ENCODE results near the gene KDM4E. TPM values are rescaled to one million over a fixed set of nuclear protein-coding genes. Genes with fewer than 3 reads are reported as not detected.
"Not testable (repeated sequence)": the region's sequence is repeated elsewhere in the genome, so short reads cannot be mapped to it uniquely, and the experiment has no call there.

Gene KDM4E
- total and polyA plus RNA-seq, 4 donors: not detected

DNA sequence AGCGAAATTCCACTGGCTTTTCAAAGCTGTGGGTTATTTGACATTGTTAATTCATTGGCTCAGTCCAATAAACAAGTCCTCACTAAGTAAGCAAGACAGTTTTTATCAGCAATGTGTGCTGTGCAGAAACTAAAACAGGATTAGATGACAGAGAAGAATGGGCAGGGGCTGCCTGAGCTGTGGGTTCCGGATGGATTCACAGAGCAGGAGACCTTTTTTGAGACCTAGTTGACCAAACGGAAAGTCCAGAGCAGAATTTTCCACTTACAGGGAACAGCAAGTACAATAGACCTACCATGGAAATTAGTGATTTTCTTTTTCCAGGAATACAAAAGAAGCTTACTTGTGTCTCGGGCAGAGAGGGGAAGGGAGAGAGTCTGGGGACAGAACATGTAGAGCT is 19.0 kb downstream of the KDM4E start:
- Histone ChIP-seq H3K9ac (ENCODE audit: low read depth in 1 of 2, low read length in 2 of 2) (no peak overlapping the region), H3K27ac (ENCODE audit: low read depth in 1 of 2, low read length in 2 of 2) (no peak overlapping the region), H3K4me1 (ENCODE audit: control insufficient read depth in 4 of 4, insufficient read depth in 4 of 4, low read length in 3 of 4) (no peaks in the 10 kb centered on the region), H3K27me3 (ENCODE audit: control insufficient read depth in 4 of 4, insufficient read depth in 4 of 4, low read length in 3 of 4) (peaks cover 0 to 13% (median 0%) of the 10 kb centered on the region in 4 donors), H3K36me3 (ENCODE audit: control insufficient read depth in 4 of 4, insufficient read depth in 3 of 4, low read depth in 1 of 4, low read length in 3 of 4) (no peaks in the 10 kb centered on the region), H3K9me3 (ENCODE audit: control insufficient read depth in 4 of 4, low read length in 3 of 4) (no peaks in the 10 kb centered on the region), H3K4me3 (ENCODE audit: low read depth in 1 of 3, low read length in 3 of 3) (no peak overlapping the region)
- TF ChIP-seq, protein P1, sequence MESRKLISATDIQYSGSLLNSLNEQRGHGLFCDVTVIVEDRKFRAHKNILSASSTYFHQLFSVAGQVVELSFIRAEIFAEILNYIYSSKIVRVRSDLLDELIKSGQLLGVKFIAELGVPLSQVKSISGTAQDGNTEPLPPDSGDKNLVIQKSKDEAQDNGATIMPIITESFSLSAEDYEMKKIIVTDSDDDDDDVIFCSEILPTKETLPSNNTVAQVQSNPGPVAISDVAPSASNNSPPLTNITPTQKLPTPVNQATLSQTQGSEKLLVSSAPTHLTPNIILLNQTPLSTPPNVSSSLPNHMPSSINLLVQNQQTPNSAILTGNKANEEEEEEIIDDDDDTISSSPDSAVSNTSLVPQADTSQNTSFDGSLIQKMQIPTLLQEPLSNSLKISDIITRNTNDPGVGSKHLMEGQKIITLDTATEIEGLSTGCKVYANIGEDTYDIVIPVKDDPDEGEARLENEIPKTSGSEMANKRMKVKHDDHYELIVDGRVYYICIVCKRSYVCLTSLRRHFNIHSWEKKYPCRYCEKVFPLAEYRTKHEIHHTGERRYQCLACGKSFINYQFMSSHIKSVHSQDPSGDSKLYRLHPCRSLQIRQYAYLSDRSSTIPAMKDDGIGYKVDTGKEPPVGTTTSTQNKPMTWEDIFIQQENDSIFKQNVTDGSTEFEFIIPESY (IDR thresholded peaks at IDR 0.05): no peak
- TF ChIP-seq, protein P2, sequence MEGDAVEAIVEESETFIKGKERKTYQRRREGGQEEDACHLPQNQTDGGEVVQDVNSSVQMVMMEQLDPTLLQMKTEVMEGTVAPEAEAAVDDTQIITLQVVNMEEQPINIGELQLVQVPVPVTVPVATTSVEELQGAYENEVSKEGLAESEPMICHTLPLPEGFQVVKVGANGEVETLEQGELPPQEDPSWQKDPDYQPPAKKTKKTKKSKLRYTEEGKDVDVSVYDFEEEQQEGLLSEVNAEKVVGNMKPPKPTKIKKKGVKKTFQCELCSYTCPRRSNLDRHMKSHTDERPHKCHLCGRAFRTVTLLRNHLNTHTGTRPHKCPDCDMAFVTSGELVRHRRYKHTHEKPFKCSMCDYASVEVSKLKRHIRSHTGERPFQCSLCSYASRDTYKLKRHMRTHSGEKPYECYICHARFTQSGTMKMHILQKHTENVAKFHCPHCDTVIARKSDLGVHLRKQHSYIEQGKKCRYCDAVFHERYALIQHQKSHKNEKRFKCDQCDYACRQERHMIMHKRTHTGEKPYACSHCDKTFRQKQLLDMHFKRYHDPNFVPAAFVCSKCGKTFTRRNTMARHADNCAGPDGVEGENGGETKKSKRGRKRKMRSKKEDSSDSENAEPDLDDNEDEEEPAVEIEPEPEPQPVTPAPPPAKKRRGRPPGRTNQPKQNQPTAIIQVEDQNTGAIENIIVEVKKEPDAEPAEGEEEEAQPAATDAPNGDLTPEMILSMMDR (IDR thresholded peaks at IDR 0.05; ENCODE audit: low read depth, low read length, missing input control): no peak
- TF ChIP-seq FOXA2 (IDR thresholded peaks at IDR 0.05) (no peak), YY1 (IDR thresholded peaks at IDR 0.05) (no peak), JUND (IDR thresholded peaks at IDR 0.05) (no peak), NR2F2 (IDR thresholded peaks at IDR 0.05) (no peak), HNF4G (IDR thresholded peaks at IDR 0.05) (no peak), EGR1 (IDR thresholded peaks at IDR 0.05; ENCODE audit: low read depth in 2 of 2) (no peak), RXRA (IDR thresholded peaks at IDR 0.05) (no peak), FOXA1 (IDR thresholded peaks at IDR 0.05) (no peak), SP1 (IDR thresholded peaks at IDR 0.05) (no peak), RAD21 (IDR thresholded peaks at IDR 0.05) (no peak)
- TF ChIP-seq, protein P3, sequence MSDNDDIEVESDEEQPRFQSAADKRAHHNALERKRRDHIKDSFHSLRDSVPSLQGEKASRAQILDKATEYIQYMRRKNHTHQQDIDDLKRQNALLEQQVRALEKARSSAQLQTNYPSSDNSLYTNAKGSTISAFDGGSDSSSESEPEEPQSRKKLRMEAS (IDR thresholded peaks at IDR 0.05): no peak
- TF ChIP-seq, protein P4, sequence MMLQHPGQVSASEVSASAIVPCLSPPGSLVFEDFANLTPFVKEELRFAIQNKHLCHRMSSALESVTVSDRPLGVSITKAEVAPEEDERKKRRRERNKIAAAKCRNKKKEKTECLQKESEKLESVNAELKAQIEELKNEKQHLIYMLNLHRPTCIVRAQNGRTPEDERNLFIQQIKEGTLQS (IDR thresholded peaks at IDR 0.05): no peak
- TF ChIP-seq, protein P5, sequence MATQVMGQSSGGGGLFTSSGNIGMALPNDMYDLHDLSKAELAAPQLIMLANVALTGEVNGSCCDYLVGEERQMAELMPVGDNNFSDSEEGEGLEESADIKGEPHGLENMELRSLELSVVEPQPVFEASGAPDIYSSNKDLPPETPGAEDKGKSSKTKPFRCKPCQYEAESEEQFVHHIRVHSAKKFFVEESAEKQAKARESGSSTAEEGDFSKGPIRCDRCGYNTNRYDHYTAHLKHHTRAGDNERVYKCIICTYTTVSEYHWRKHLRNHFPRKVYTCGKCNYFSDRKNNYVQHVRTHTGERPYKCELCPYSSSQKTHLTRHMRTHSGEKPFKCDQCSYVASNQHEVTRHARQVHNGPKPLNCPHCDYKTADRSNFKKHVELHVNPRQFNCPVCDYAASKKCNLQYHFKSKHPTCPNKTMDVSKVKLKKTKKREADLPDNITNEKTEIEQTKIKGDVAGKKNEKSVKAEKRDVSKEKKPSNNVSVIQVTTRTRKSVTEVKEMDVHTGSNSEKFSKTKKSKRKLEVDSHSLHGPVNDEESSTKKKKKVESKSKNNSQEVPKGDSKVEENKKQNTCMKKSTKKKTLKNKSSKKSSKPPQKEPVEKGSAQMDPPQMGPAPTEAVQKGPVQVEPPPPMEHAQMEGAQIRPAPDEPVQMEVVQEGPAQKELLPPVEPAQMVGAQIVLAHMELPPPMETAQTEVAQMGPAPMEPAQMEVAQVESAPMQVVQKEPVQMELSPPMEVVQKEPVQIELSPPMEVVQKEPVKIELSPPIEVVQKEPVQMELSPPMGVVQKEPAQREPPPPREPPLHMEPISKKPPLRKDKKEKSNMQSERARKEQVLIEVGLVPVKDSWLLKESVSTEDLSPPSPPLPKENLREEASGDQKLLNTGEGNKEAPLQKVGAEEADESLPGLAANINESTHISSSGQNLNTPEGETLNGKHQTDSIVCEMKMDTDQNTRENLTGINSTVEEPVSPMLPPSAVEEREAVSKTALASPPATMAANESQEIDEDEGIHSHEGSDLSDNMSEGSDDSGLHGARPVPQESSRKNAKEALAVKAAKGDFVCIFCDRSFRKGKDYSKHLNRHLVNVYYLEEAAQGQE (IDR thresholded peaks at IDR 0.05): no peak
- no peak for DNase-seq (ENCODE audit: low spot score)
- 48% methylated on average over 4 of the region's 4 CpGs for WGBS

DNA sequence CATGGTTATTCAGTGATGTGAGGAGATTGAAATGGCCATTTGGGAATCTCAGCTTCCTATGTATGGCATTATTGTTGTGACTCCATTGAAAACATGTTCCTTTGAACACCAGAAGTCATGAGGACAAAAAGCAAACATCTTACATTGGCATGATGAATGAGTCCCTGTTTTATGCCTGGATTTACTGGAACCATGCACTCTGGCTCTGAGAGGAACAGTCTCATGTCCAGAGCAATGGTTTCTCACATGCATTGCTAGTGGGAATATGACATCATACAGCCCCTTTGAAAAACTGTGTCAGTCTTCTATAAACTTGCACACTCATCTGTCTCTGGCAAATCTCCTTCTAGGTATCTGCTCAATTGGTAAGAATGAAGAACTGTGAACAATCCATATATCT is 20.8 kb downstream of the KDM4E start:
- H3K4me1 ChIP-seq (ENCODE audit: control insufficient read depth in 4 of 4, insufficient read depth in 4 of 4, low read length in 3 of 4): no peaks in the 10 kb centered on the region
- no peak overlapping the region for H3K4me3 ChIP-seq (ENCODE audit: low read depth in 1 of 3, low read length in 3 of 3)
- H3K36me3 ChIP-seq (ENCODE audit: control insufficient read depth in 4 of 4, insufficient read depth in 3 of 4, low read depth in 1 of 4, low read length in 3 of 4): no peaks in the 10 kb centered on the region
- DNase-seq (ENCODE audit: low spot score): no peak
- TF ChIP-seq JUND (IDR thresholded peaks at IDR 0.05) (no peak), RAD21 (IDR thresholded peaks at IDR 0.05) (no peak), RXRA (IDR thresholded peaks at IDR 0.05) (no peak), YY1 (IDR thresholded peaks at IDR 0.05) (no peak), FOXA2 (IDR thresholded peaks at IDR 0.05) (no peak)
- TF ChIP-seq, protein P3 (IDR thresholded peaks at IDR 0.05): no peak
- TF ChIP-seq, protein P2 (IDR thresholded peaks at IDR 0.05; ENCODE audit: low read depth, low read length, missing input control): no peak
- no peak overlapping the region for H3K27ac ChIP-seq (ENCODE audit: low read depth in 1 of 2, low read length in 2 of 2)
- H3K9ac ChIP-seq (ENCODE audit: low read depth in 1 of 2, low read length in 2 of 2): no peak overlapping the region
- H3K9me3 ChIP-seq (ENCODE audit: control insufficient read depth in 4 of 4, low read length in 3 of 4): no peaks in the 10 kb centered on the region
- peaks cover 0 to 13% (median 0%) of the 10 kb centered on the region in 4 donors for H3K27me3 ChIP-seq (ENCODE audit: control insufficient read depth in 4 of 4, insufficient read depth in 4 of 4, low read length in 3 of 4)

DNA sequence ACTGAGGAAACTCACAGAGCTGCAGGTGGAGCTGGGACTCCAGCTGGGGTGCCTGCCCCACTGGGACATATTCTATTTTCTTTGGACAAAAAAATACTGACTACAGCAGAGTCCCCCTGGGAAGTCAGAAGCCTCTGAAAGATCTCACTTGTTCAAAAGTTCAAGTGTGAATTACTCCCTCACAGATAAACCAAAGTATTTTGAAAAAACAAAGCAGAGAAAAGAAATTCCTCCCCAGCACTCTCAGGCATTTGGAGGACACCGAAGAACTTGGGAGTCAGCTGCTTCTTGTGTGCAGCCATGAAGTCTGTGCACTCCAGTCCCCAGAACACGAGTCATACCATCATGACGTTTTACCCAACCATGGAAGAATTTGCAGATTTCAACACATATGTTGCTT is 24.1 kb downstream of the KDM4E start, which contains the start of gene KDM4F:
Gene KDM4F, plus strand, starts transcription at position 301 of the 400 bp plus-strand sequence.
- DNase-seq (ENCODE audit: low spot score); H3K4me3 ChIP-seq (ENCODE audit: low read depth in 1 of 3, low read length in 3 of 3); H3K9ac ChIP-seq (ENCODE audit: low read depth in 1 of 2, low read length in 2 of 2); H3K4me1 ChIP-seq (ENCODE audit: control insufficient read depth in 4 of 4, insufficient read depth in 4 of 4, low read length in 3 of 4); H3K9me3 ChIP-seq (ENCODE audit: control insufficient read depth in 4 of 4, low read length in 3 of 4); H3K27me3 ChIP-seq (ENCODE audit: control insufficient read depth in 4 of 4, insufficient read depth in 4 of 4, low read length in 3 of 4); H3K36me3 ChIP-seq (ENCODE audit: control insufficient read depth in 4 of 4, insufficient read depth in 3 of 4, low read depth in 1 of 4, low read length in 3 of 4); H3K27ac ChIP-seq (ENCODE audit: low read depth in 1 of 2, low read length in 2 of 2): not testable (repeated sequence)
- 70% methylated on average over 3 of the region's 3 CpGs for WGBS
